OCI-LY7 (cell line): ENCODE measurements around the gene SSNA1.

Experiments used
- CTCF ChIP-seq: fragments of 200-600 bp; sonication (generic); conservative IDR thresholded peaks from 2 replicates; pipeline ENCODE4 v1.5.1; 2014; ENCODE audit warnings: mild to moderate bottlenecking, antibody characterized with exemption, low read length, moderate library complexity, mixed read lengths
- EZH2phosphoT487 ChIP-seq: fragments of 200-600 bp; sonication (generic); IDR thresholded peaks from 2 replicates; pipeline ENCODE4 v1.6.1; 2018; ENCODE audit warnings: low read depth, borderline replicate concordance, mild to moderate bottlenecking, mixed run types, antibody characterized with exemption, low read length, moderate library complexity, mixed read lengths

- no peak for TF ChIP-seq CTCF
- no peak for TF ChIP-seq EZH2phosphoT487
Observed at GRCh38 chr9:137192859-137193258, 4.4 kb downstream of the SSNA1 start.
